ENCODE data around the gene RRM2. TPM values are rescaled to one million over a fixed set of nuclear protein-coding genes. Genes with fewer than 3 reads are reported as not detected.
"Not testable (repeated sequence)": the region's sequence is repeated elsewhere in the genome, so short reads cannot be mapped to it uniquely, and the experiment has no call there.

Gene RRM2
- total RNA-seq, 1 donor from 2014 or later, result 79.8 TPM

DNA sequence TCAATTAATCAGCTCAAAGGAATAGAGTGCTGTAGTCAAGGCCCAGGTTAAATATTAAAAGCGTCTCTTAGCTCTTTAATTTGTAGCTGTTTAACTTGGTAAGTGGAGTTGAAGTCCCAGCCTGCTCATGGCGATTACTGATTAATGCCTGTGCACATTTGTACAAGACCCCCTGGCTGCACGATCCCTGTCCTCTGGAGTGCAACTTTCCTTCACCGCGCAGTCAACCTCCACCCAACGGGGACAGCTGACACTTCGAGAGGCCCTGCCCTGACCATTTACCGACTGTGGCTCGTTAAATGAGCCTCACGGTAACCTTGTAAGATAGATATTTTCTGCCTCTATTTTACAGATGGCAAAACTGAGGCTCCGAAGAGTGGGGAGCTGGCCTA is 36.9 kb upstream of the RRM2 start:
- peak overlapping the region; percentile 57 for H3K27ac Mint-ChIP-seq
- H3K4me1 Mint-ChIP-seq (ENCODE audit: low read depth), result peaks cover 46% of the 10 kb centered on the region
- no peak for TF ChIP-seq CTCF (IDR thresholded peaks at IDR 0.05; ENCODE audit: unreplicated experiment)
- H3K9me3 Mint-ChIP-seq (ENCODE audit: low read depth), result no peaks in the 10 kb centered on the region
- no peak for DNase-seq (ENCODE audit: low spot score, unreplicated experiment)
- H3K36me3 Mint-ChIP-seq (ENCODE audit: insufficient read depth), result no peaks in the 10 kb centered on the region
- H3K4me3 Mint-ChIP-seq (ENCODE audit: low read depth), result peak overlapping the region; percentile 11
- peaks cover 10% of the 10 kb centered on the region for H3K27me3 Mint-ChIP-seq

GRCh38 chr2:10086950-10087349 is 35.6 kb upstream of the RRM2 start:
- Mint-ChIP-seq H3K36me3 (ENCODE audit: insufficient read depth) (no peaks in the 10 kb centered on the region), H3K27me3 (peaks cover under 1% of the 10 kb centered on the region), H3K4me1 (ENCODE audit: low read depth) (peaks cover 46% of the 10 kb centered on the region), H3K9me3 (ENCODE audit: low read depth) (no peaks in the 10 kb centered on the region), H3K27ac (no peak overlapping the region), H3K4me3 (ENCODE audit: low read depth) (no peak overlapping the region)
- no peak for DNase-seq (ENCODE audit: low spot score, unreplicated experiment)
- TF ChIP-seq CTCF (IDR thresholded peaks at IDR 0.05; ENCODE audit: unreplicated experiment), result no peak

- Mint-ChIP-seq H3K4me3 (ENCODE audit: low read depth) (no peak overlapping the region), H3K27ac (no peak overlapping the region), H3K4me1 (ENCODE audit: low read depth) (peaks cover 46% of the 10 kb centered on the region), H3K27me3 (no peaks in the 10 kb centered on the region), H3K36me3 (ENCODE audit: insufficient read depth) (no peaks in the 10 kb centered on the region), H3K9me3 (ENCODE audit: low read depth) (no peaks in the 10 kb centered on the region)
- TF ChIP-seq CTCF (IDR thresholded peaks at IDR 0.05; ENCODE audit: unreplicated experiment), result no peak
- no peak for DNase-seq (ENCODE audit: low spot score, unreplicated experiment)
These were observed 35.2 kb upstream of the RRM2 start for GRCh38 chr2:10087360-10087759.

DNA sequence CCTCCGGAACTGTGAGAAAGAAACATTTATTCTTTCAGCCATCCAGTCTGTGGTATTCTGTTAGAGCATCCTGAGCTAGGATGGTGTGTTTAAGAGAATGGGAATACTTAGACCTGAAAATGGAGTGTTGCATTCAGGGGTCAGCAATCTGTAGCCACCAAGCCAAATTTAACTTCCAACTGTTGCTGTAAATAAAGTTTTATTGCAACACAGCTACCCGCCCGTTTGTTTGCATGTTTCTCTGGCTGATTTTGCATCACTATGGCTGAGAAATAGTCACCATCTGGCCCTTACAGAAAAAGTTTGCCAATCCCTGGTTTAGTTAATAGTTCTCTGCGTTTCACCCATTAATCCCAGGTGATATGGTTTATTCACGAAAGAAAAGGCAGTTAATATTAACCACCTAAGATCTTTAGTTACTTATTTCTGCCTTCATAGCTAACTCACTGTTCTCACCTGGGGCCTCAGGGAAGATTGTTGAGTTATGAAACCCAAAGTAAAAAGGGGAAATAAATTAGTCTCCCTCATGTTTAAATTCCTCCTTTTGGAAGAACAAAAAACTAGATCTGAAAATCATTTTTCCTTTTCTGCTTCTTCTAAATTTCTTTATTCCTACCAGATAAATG is 32.9 kb upstream of the RRM2 start:
- H3K4me3 Mint-ChIP-seq (ENCODE audit: low read depth), result no peak overlapping the region
- peaks cover 5% of the 10 kb centered on the region for H3K27me3 Mint-ChIP-seq
- peak overlapping the region; percentile 85 for H3K27ac Mint-ChIP-seq
- TF ChIP-seq CTCF (IDR thresholded peaks at IDR 0.05; ENCODE audit: unreplicated experiment), result no peak
- peaks cover 33% of the 10 kb centered on the region for H3K4me1 Mint-ChIP-seq (ENCODE audit: low read depth)
- no peaks in the 10 kb centered on the region for H3K9me3 Mint-ChIP-seq (ENCODE audit: low read depth)
- no peak for DNase-seq (ENCODE audit: low spot score, unreplicated experiment)
- no peaks in the 10 kb centered on the region for H3K36me3 Mint-ChIP-seq (ENCODE audit: insufficient read depth)

DNA sequence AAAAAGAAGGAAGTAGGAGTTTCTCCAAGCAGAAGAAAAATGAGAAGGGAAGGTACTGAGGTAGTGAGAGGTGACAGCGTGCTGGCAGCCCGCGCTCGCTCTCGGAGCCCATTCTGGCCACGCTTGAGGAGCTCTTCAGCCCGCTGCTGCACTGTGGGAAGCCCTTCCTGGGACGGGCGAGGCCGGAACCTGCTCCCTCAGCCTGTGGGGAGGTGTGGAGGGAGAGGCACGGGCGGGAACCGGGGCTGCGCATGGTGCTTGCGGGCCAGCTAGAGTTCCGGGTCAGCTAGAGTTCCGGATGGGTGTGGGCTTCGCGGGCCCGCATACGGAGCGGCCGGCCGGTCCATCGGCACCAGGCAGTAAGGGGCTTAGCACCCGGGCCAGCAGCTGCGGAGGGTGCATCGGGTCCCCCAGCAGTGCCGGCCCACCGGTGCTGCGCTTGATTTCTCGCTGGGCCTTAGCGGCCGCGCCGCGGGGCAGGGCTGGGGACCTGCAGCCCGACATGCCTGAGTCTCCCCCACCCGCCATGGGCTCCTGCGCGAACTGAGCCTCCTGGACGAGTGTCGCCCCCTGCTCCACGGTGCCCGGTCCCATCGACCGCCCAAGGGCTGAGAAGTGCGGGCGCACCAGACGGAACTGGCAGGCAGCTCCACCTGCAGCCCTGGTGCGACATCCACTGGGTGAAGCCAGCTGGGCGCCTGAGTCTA is 31.2 kb upstream of the RRM2 start:
- H3K9me3 Mint-ChIP-seq (ENCODE audit: low read depth), result no peaks in the 10 kb centered on the region
- TF ChIP-seq CTCF (IDR thresholded peaks at IDR 0.05; ENCODE audit: unreplicated experiment), result no peak
- H3K27ac Mint-ChIP-seq, result no peak overlapping the region
- DNase-seq (ENCODE audit: low spot score, unreplicated experiment), result no peak
- H3K4me1 Mint-ChIP-seq (ENCODE audit: low read depth), result peaks cover 19% of the 10 kb centered on the region
- H3K27me3 Mint-ChIP-seq, result peaks cover 6% of the 10 kb centered on the region
- H3K4me3 Mint-ChIP-seq (ENCODE audit: low read depth), result no peak overlapping the region
- no peaks in the 10 kb centered on the region for H3K36me3 Mint-ChIP-seq (ENCODE audit: insufficient read depth)

GRCh38 chr2:10091889-10092244 is 30.7 kb upstream of the RRM2 start:
- H3K36me3 Mint-ChIP-seq (ENCODE audit: insufficient read depth); H3K27ac Mint-ChIP-seq; H3K4me3 Mint-ChIP-seq (ENCODE audit: low read depth); H3K9me3 Mint-ChIP-seq (ENCODE audit: low read depth); DNase-seq (ENCODE audit: low spot score, unreplicated experiment); H3K27me3 Mint-ChIP-seq: not testable (repeated sequence)
- peaks cover 19% of the 10 kb centered on the region for H3K4me1 Mint-ChIP-seq (ENCODE audit: low read depth)
